Hepatocyte (in vitro differentiated cells): ENCODE data around the gene TMEM259.

Source experiments
- CTCF ChIP-seq: fragments of 200-600 bp; sonication (generic); IDR thresholded peaks from 2 replicates; pipeline ENCODE4 v1.5.1; 2016; ENCODE audit warnings: antibody characterized with exemption, mild to moderate bottlenecking; ENCODE audit not compliant: poor library complexity
- EZH2 ChIP-seq: fragments of 200-600 bp; sonication (generic); IDR thresholded peaks from 2 replicates; pipeline ENCODE4 v1.6.1; 2016; ENCODE audit warnings: antibody characterized with exemption, mild to moderate bottlenecking, borderline replicate concordance

GRCh38 chr19:974564-975257 lies 46.2 kb downstream of the TMEM259 start:
- TF ChIP-seq CTCF (no peak), EZH2 (no peak)
